Activated gamma-delta T cell treated with Interleukin-2 at 50 U/mL for 16 hours (primary cell): ENCODE results near the gene WNK2.

Experiments used
- DNase-seq: peaks from one replicate; pipeline ENCODE4 v3.0.0-alpha.2; 2020

Gene WNK2

DNA sequence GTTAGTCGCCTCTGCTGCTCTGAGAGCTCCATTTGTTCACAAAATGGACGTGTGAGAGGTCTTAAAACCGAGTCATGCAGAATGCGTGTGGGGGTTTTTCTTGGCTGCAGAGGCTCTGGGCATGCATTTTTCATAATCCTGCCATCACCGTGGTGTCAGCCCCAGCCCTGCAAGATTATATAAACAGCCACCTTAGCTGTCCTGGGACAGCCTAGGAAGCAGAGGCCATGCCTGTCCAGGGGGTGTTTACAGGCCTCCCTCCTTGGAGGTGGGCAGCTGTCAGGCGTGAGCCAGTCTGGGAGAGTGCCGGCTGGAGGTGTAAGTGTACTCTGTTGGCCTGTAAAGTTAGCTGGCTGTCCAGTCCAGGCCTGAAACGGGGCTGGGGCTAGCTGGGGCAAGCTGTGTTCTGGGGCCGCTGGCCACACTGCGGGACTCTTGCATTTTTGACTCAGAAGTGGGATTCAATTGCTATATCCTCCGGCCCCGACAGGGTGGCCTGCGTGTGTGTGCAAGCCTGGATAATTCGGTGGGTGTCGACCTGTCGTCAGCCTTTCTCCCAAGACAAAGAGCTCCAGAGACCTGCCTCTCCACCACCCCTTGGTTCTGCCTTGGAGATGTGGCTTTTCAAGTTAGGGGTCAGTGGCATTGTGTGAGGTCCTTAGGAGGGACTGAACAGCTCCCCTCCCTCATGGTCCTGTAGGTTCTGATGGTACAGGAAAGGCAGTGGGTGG is 2.4 kb downstream of the WNK2 start:
- no peak for DNase-seq

DNA sequence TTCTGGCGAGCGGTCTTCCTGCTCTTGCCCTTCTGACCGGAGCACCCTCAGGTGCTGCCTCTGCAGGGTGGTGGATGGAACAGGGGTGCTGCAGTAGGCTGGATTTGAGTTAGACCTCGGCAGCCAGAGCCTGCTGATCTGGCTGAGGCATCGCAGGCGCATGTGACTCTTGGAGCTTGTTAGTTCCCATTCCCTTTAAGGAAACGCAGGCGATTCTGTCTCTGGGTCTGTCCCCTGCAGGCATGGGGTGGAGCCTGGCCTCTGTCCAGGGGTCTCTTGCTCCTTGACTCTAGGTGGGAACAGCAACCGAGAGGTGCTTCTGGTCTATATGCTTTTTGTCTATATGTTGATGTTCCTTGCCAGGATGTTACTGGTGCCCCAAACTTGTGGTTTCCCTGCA is 3.1 kb downstream of the WNK2 start:
- no peak for DNase-seq

DNA sequence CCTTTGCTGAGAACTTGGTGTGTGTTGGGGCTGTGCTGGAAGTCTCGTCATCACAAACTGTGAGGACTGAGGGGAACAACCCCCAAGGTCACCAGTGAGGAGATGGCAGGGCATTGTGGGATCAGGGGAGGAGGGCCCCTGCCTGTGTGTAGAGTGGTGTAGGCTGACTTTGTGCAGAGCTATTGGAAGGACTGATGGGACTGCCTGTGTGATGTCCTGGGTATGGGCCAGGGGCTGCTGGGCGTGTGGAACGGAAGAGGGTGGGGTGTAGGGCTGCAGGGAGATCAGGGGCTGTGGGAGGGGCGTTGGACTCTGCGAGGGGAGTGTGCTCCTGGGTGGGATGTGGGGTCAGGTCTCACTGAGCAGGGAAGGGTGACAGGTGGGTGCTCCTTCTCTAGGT is 3.6 kb downstream of the WNK2 start:
- DNase-seq, result no peak

DNA sequence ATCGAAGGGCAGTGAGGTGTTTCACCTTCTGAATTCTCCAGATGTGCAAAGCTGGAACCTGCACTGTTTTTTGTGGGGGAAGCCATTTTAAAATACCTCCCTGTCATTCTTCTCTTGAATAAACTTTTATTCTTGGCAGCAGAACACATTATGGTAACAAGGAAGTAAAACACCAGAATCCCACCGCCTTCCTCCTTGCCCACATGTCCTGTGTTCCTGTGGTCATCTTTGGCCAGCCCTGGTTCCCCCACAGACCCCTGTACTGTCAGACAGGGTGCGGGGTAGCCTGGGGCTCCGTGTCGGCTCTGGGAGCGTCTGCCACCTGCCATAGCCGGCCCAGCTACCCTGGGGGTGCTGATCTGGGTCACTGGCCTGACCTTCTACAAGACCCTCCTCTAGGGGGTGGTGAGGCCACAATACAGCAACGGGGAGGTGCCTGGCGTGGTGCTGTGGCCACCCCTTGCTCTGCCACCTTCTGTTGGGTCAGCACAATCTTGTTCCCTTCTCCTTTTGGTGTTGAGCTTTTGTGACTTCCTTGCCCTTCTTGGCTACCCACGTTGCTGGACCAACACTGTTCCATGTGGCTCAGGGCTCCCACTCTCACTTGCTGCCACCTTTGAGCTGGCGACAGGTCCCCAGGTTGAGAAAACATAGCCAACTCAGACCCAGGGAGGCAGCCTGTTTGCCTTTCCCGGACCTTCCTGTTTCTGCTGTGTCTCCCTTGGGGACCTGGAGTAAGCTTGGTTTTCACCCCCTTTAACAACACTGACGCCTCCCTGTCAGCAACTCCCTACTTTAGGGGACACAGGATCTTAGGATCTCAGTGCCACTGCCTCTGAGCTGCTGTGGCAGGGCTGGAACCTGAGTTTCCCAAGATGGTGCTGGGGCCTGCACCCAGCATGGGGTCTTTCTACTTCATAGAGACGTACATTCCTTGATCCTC is 4.8 kb downstream of the WNK2 start:
- no peak for DNase-seq

DNA sequence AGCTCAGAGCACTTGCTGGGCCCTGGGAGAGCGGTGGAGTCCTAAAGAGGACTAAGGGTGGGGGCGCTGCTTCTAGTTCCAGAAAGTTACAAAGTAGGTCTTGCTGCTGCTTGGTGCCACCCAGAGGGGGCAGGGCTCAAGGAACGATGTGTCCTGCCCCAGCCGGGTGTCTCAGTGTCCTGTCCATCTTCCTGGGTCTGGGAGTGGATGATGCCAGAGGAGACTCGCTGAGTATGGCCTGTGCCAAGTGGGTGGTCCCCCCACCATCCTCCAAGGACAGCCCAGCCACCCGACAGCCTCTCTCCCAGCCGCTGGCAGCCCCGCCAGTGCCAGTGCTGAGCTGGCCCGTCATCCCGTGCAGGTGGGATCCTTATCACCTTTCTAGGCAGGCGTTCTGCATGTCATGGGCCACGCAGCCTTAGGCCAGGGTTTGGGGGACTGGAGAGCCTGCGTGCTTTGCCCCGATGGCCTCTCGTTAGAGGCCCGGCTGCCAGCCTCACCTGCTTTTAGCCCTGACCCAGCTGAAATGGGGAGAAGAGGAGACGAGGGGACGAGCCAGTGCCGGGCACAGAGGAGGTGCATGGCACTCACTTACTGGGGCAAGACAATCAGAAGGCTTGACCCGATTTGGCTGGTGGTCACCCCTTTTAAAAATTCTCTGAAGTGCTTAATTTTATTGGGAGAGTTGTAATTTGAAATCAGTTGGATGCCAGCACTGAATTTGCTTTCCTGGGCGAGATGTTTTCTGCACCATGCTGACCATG is 5.6 kb downstream of the WNK2 start:
- no peak for DNase-seq

DNA sequence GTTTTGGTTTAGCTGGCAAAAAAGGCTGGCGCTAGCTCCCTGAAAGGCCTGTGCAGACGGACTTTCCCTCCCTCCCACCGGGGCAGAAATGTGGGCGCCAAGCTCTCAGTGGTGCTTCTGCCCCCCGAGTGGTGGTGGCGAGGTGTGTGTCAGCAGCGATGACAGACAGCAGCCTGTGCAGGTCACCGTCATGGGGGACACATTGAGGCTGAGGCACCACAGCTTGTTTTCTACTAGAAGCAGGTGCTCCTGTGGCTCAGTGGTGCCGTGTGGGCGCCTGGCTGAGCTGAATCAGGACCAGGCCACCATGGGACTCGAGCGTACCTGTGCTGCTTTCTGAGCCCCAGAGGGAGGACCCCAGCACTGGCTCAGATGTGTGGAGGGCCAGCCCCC is 6.2 kb downstream of the WNK2 start:
- DNase-seq, result no peak

DNA sequence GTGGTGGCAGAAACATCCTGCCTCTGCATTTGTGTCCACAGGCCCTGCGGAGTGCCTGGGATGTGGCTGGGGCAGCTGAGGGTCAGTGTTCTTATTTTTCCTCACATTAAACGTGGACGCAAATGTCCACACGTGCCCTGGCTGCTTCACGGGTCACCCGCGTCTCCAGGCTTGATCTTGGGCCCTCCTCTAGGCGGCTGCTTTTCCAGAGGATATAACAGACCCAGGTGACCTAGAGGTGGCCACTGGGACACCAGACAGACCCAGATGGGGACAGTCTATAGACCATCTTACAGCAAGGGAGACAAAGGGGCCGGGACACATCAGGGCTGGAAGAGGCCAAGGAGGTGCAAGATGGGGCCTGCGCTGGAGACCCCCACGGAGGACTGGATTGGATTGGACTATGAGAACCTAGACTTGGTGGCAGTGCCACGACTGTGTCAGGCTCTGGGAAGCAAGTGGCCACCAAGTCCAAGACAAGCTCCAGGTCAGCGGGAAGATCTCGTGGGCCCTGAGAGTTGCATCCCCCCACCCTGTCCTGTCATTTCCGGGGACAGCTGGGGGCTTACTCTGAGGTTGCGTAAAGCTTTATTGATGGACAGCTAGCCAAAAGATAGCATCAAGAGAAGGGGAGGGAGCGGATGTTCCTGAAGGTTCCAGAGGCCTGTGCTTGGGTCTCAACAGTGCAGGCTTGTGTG is 6.9 kb downstream of the WNK2 start:
- DNase-seq, result no peak

DNA sequence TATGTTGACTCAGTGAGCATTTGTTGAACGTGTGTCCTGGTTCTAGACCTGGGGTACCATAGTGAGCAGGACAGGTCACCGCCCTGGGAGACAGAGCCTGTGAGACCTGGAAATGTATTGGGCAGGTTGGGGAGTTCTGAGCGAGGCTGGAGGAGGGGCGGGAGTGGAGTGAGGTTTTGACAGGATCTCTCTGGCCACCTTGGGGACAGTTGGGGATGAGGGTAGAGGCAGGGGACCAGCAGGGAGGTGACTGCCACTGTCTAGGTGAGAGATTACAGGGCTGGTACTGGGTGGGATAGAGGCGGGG is 7.4 kb downstream of the WNK2 start:
- no peak for DNase-seq

DNA sequence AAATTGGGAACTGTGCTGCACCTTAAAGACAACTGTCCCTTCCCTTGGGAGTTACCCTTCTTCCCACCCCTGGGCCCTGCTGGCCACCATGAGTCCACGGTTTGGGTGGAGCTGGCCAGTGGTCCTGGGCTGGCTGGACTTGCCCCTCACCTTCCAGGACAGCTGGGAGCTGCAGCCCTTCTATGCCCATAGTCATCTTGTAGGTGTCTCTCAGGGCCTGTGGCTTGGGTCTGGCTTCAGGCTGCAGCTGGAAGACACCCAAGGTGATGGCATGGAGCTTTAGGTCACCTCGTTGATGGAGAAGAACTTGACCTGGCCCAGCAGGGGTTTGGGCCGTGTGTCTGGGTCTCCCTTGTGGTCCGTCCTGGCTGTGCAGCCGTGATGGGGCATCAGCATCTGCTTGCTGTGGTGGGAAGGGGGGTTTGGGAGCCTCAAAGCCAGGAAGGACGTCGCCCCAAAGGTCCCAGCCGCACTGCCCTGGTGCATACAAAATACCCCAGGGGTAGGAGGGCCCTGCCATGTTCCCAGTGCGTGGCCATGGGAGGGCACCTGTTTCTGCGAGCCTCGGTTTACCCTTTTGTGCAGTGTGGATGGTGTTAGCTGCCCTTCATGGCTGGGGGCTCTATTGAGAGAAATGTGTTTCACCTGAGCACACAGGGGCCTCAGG is 8.9 kb downstream of the WNK2 start:
- no peak for DNase-seq

DNA sequence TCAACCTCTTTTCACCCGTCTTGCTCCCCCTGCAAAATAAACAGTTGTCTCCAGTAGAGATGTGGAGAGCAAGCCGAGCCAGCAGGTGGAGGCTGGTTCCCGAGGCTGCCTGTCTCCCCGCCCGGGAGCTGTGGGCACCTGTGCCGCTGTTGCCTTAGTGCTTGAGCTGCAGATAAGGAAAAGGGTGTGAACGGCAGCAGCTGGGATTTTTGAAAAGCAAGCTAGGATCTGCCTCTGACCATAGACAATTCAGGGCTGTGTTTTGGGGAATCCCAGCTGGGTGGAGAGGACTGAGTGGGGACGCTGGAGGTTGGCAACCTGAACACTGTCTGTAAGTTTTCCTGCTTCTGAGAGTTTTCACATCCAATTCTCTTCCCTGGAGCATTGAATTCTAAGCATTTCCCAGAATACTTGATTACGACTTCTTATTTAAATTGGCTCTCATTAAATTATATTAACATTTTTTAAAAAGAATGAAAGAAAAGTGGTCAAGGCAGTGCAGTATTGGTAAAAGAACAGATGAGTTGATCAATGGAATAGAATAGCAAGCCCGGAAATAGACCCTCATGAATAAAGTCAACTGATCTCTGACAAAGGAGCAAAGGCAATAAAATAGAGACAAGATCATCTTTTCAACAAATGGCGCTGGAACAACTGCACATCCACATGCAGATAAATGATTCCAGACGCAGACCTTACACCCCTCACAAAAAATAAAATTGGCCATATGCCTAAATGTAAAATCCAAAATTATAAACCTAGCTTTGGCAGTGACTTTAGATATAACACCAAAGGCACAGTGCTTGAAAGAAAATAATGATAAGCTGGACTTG is 9.7 kb downstream of the WNK2 start:
- no peak for DNase-seq

DNA sequence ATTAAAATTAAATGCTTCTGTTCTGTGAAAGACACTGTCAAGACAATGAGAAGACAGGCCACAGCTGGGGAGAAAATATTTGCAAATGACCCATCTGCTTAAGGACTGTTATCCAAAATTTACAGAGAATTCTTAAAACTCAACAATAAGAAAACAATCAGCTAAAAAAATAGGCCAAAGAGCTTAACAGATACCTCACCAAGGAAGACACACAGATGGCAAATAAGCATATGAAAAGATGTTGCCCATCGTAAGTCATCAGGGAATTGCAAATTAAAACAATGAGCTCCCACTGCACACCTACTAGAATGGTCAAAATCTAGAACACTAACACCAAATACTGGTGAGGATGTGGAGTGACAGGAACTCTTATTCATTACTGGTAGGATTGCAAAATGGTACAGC is 10.3 kb downstream of the WNK2 start:
- DNase-seq, result no peak

DNA sequence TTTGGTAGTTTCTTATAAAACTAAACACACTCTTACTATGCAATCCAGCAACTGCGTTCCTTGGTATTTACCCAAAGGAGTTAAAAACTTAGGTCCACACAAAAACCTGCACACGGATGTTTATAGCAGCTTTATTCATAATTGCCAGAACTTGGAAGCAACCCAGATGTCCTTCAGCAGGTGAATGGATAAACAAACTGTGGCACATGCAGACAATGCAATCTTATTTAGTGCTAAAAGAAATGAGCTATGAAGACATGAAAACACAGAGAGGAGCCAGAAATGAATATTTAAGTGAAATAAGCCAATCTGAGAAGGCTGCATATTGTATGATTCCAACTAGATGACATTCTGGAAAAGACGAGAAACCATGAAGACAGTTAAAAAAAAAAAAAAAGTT is 10.7 kb downstream of the WNK2 start:
- no peak for DNase-seq

DNA sequence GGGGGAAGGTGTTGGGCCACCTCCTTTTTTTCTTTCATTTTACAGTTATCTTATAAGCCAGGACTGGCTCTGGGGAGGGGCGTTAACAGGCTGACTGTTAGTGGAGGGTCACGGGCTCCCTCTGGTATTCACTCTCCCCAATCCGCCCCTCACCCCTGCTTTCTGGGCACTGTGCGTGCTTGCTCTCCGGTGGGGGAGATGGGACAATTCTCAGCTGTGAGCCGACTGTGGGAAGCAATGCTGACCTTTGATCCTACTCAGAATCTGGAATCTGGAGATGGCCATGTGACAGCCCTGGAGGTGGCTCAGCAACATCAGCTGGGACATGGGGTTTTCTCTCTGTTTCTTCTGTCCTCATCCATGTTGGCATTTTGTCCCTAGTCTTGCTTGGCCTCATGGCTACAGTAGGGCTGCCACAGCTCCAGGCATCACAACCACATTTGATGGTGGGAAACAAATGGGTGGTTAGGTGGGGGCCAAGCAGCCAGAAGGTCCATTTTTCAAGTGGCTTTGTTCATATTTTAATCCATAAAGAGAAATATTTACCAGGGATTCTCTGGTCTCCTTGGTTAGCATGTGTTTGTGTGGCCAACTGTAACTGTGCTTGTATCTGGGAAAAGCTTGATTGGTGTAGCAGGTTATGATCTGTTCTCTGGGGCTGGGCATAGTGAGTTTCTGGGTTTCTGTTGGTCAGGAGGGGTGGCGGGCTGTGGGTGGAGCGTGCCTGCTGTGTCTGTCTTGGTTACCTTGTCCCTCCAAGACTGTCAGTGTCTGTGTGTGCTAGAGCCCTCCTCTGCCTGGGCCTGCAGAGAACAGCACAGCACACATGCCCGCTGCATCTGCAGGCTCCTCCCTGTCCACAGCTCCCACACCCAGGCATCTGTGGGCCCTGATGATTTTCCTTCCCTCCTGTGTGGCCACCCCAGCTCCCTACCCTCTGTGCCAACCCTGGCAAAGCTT is 12.4 kb downstream of the WNK2 start:
- no peak for DNase-seq

DNA sequence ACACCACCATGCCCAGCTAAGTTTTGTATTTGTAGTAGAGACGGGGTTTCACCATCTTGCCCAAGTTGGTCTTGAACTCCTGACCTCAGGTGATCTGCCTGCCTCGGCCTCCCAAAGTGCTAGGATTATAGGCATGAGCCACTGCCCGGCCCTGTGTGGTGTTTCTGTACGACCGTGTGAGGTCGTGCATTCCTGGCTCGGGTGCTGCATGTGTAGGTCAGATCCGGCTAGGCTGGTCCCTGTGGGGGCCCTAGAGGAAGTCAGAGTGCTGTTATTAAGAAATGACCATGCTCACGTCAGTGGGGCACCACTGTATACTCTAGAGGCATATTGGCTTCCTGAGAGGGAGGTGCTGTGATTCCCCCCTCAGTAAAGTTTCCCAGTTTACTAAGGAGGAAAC is 13.7 kb downstream of the WNK2 start:
- no peak for DNase-seq

DNA sequence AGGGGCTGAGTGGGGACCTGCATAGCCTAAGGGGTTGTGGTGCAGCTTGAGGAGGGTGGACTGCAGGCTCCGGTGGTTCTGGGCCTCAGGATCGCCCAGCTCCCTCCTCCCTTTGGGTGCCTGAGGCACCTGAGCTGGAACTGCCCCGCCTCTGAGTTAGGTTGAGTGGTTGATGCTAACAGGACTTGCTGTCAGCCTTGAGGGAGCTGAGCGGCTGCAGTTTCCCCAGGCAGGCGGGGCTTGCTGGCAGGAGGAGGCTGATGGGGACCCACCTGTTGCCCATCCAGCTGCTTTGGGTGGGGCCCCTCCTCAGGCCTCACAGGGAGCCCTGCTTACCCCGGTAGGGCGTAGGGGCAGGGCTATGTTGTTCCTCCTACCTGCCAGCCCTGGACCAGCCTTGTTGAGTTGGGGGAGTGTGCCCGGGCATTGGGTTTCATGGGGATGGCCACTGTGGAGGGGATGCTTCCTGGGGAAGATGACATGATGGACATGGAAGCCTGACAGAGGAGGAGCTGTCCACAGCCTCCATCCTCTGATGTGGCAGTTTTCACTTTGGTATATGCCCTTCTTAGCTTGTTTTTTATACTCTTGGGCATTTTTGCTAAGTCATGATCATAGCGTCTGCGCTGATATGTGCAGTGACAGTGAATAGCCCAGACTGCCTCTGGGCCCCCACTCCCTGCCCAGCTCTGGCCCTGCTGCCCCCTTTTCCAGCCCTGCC is 14.3 kb downstream of the WNK2 start:
- no peak for DNase-seq

DNA sequence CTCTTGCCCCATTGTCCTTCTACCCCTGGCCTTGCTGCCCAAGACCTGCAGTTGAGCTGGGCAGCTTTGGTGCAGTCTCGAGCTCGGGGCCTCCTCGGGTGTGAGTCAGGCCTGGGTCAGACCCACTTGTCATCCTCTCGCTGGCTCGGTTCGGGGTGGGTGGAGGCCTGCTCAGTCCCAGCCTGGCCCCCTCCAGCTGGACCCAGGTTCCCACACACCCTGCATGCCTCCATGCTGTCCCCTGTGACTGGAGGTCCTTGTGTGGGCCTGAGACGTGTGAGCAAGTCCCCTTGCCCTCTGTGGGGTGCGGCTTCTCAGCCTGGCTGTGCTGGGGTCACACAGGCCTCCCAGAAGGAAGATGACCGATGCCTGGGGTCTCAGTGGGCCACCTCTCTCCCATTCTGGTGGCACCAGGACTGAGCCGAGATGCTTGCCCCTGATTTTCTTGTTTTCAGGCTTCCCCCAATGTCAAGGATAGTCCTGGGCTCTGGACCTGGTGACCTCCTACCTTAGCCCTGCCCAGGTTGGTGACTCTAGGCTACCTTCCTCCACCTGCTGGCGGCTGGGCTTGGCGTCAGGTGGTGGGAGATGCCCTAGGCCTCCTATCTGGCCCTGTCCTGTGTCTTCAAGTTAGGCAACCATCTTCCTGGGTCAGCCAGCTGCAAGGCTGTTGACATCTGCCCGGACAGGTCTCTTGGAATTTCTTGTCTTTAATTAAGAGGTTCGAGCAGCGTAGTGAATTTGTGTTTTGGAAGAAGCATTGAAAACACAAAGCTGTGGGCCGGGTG is 15.1 kb downstream of the WNK2 start:
- no peak for DNase-seq

DNA sequence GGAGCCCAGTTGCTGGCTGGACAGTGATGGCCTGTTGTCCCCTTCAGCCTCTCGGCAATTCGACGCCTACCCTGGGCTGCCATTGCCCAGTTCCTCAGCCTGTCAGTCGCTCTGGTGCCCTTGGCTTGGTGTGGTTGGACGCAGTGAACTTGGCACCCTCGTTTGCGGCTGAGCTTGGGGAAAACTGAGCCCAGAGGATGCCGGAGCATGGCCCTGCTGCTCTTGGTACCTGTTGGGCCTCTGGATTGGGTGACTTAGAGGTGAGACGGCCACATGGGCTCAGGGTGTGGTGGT is 16.5 kb downstream of the WNK2 start:
- no peak for DNase-seq

DNA sequence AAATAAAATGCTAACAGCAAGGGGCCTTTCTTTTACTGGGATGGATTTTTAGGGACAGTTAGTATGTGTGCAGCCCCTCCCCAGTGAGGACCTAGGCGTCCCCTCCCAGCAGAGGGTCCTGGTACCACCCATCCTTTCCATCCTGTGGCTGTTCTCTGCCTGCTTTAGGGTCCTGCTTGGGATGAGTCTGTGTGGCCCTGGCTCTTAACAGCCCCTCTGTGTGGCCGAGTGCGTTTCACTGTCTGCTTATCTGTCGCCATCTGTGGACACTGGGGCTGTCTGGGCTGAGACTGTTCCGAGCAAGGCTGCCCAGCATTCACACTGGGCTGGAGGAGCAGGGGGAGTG is 17.0 kb downstream of the WNK2 start:
- DNase-seq, result no peak

DNA sequence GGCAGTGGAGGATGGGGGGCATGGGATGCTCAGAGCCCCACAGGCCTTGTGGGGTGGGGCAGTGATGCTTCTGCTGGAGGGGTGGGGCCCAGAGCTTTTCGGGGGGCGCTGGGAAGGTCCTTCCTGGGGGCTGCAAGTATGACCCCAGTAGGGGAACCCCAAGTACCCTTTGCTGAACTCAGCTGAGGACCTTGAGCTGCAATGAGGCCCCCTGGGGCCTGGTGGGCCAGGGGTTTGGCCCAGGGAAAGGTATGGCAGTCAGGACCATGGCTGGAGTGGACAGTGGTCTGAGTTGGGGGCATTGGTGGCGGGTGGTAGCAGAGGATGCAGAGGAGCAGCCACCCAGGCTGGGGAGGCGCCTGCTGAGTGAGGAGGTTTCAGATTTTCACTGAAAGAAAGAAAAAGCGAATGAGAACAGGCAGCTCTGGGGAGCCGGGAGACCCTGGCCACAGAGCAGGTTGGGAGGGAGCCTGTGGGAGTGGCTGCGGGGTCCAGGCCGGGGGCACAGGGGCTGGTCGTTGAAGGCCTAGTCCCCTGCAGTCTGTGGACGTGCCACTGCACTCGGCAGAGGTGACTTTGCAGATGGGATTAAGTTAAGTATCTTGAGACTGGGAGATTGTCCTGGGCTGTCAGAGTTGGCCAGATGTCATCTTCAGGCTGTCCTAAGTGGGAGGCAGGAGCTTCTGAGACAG is 19.2 kb downstream of the WNK2 start:
- no peak for DNase-seq
